ENCODE results near the gene TMED1.

TMED1 gene

GRCh38 chr19:10802479-10802878, 33.5 kb downstream of the TMED1 start:
- no peak overlapping the region for H2BK15ac ChIP-seq (ENCODE audit: low read depth, poor library complexity, severe bottlenecking)
- no peaks in the 10 kb centered on the region for H3K9me3 ChIP-seq (ENCODE audit: control insufficient read depth, low read length)
- peaks cover 34% of the 10 kb centered on the region for H3K79me1 ChIP-seq (replicated peaks; ENCODE audit: low read length, poor library complexity, severe bottlenecking)
- no peak overlapping the region for H3K4me3 ChIP-seq (ENCODE audit: insufficient read depth in 1 of 2, low read depth in 1 of 2, low read length in 2 of 2)
- no peak overlapping the region for H3K23ac ChIP-seq (ENCODE audit: low read length in 2 of 2)
- H3K18ac ChIP-seq (ENCODE audit: low read depth in 1 of 2, low read length in 2 of 2), result no peak overlapping the region
- no peak overlapping the region for H2AK5ac ChIP-seq (ENCODE audit: low read length, severe bottlenecking)
- H2AFZ ChIP-seq (ENCODE audit: low read depth, low read length), result no peak overlapping the region
- H3K4me1 ChIP-seq (ENCODE audit: control insufficient read depth, insufficient read depth, low read depth, low read length), result no peaks in the 10 kb centered on the region
- no peak overlapping the region for H4K91ac ChIP-seq (ENCODE audit: low read length)
- H4K8ac ChIP-seq (ENCODE audit: low read length), result no peak overlapping the region
- H2BK12ac ChIP-seq (ENCODE audit: low read length in 2 of 2), result no peak overlapping the region
- peaks cover 82 to 83% of the 10 kb centered on the region in 2 experiments for H3K36me3 ChIP-seq (ENCODE audit: control insufficient read depth in 1 of 2, insufficient read depth in 2 of 2, low read depth in 1 of 2, low read length in 2 of 2)
- no peak overlapping the region for H3K4me2 ChIP-seq (ENCODE audit: low read length, poor library complexity, severe bottlenecking)
- no peak overlapping the region for H3K27ac ChIP-seq (ENCODE audit: low read length, poor library complexity, severe bottlenecking)
- no peak overlapping the region for H3K14ac ChIP-seq (ENCODE audit: low read length in 2 of 2)
- 97% methylated on average over 5 of the region's 5 CpGs for WGBS
- H2BK120ac ChIP-seq (ENCODE audit: low read depth, low read length), result no peak overlapping the region
- no peak overlapping the region for H3K4ac ChIP-seq (ENCODE audit: low read depth in 1 of 2, low read length in 2 of 2)
- no peak overlapping the region for H2BK5ac ChIP-seq (ENCODE audit: low read depth, low read length, poor library complexity, severe bottlenecking)
- no peak overlapping the region for H3K9ac ChIP-seq (ENCODE audit: low read length)
- H3K27me3 ChIP-seq (ENCODE audit: control insufficient read depth in 1 of 2, insufficient read depth in 1 of 2, low read length in 2 of 2), result no peaks in the 10 kb centered on the region
- DNase-seq, result no peak

- no peaks in the 10 kb centered on the region for H3K27me3 ChIP-seq (ENCODE audit: control insufficient read depth in 1 of 2, insufficient read depth in 1 of 2, low read length in 2 of 2)
- no peak overlapping the region for H3K4me2 ChIP-seq (ENCODE audit: low read length, poor library complexity, severe bottlenecking)
- no peak overlapping the region for H3K4me3 ChIP-seq (ENCODE audit: insufficient read depth in 1 of 2, low read depth in 1 of 2, low read length in 2 of 2)
- no peak overlapping the region for H3K14ac ChIP-seq (ENCODE audit: low read length in 2 of 2)
- no peak overlapping the region for H4K91ac ChIP-seq (ENCODE audit: low read length)
- no peak overlapping the region for H3K27ac ChIP-seq (ENCODE audit: low read length, poor library complexity, severe bottlenecking)
- H3K4me1 ChIP-seq (ENCODE audit: control insufficient read depth, insufficient read depth, low read depth, low read length), result no peaks in the 10 kb centered on the region
- no peaks in the 10 kb centered on the region for H3K9me3 ChIP-seq (ENCODE audit: control insufficient read depth, low read length)
- H4K8ac ChIP-seq (ENCODE audit: low read length), result no peak overlapping the region
- H3K23ac ChIP-seq (ENCODE audit: low read length in 2 of 2), result no peak overlapping the region
- H2AFZ ChIP-seq (ENCODE audit: low read depth, low read length), result no peak overlapping the region
- H3K18ac ChIP-seq (ENCODE audit: low read depth in 1 of 2, low read length in 2 of 2), result no peak overlapping the region
- H2BK120ac ChIP-seq (ENCODE audit: low read depth, low read length), result no peak overlapping the region
- no peak overlapping the region for H2BK5ac ChIP-seq (ENCODE audit: low read depth, low read length, poor library complexity, severe bottlenecking)
- no peak overlapping the region for H2BK12ac ChIP-seq (ENCODE audit: low read length in 2 of 2)
- 97% methylated on average over 9 of the region's 9 CpGs for WGBS
- no peak overlapping the region for H2BK15ac ChIP-seq (ENCODE audit: low read depth, poor library complexity, severe bottlenecking)
- H3K4ac ChIP-seq (ENCODE audit: low read depth in 1 of 2, low read length in 2 of 2), result no peak overlapping the region
- no peak overlapping the region for H3K9ac ChIP-seq (ENCODE audit: low read length)
- no peak overlapping the region for H2AK5ac ChIP-seq (ENCODE audit: low read length, severe bottlenecking)
- no peak for DNase-seq
- peaks cover 92% of the 10 kb centered on the region in 2 experiments for H3K36me3 ChIP-seq (ENCODE audit: control insufficient read depth in 1 of 2, insufficient read depth in 2 of 2, low read depth in 1 of 2, low read length in 2 of 2)
- peaks cover 40% of the 10 kb centered on the region for H3K79me1 ChIP-seq (replicated peaks; ENCODE audit: low read length, poor library complexity, severe bottlenecking)
These were observed 35.5 kb downstream of the TMED1 start for GRCh38 chr19:10800488-10800887.

GRCh38 chr19:10797541-10798256, 38.3 kb downstream of the TMED1 start:
- Histone ChIP-seq H2BK120ac (ENCODE audit: low read depth, low read length) (no peak overlapping the region), H3K4me1 (ENCODE audit: control insufficient read depth, insufficient read depth, low read depth, low read length) (no peaks in the 10 kb centered on the region), H4K8ac (ENCODE audit: low read length) (no peak overlapping the region), H3K4me2 (ENCODE audit: low read length, poor library complexity, severe bottlenecking) (no peak overlapping the region), H3K23ac (ENCODE audit: low read length in 2 of 2) (no peak overlapping the region), H3K9ac (ENCODE audit: low read length) (no peak overlapping the region), H3K79me1 (replicated peaks; ENCODE audit: low read length, poor library complexity, severe bottlenecking) (peaks cover 39% of the 10 kb centered on the region), H3K4ac (ENCODE audit: low read depth in 1 of 2, low read length in 2 of 2) (no peak overlapping the region), H2AK5ac (ENCODE audit: low read length, severe bottlenecking) (no peak overlapping the region), H3K27ac (ENCODE audit: low read length, poor library complexity, severe bottlenecking) (no peak overlapping the region), H3K4me3 (ENCODE audit: insufficient read depth in 1 of 2, low read depth in 1 of 2, low read length in 2 of 2) (no peak overlapping the region), H3K18ac (ENCODE audit: low read depth in 1 of 2, low read length in 2 of 2) (no peak overlapping the region), H3K27me3 (ENCODE audit: control insufficient read depth in 1 of 2, insufficient read depth in 1 of 2, low read length in 2 of 2) (no peaks in the 10 kb centered on the region), H3K14ac (ENCODE audit: low read length in 2 of 2) (no peak overlapping the region), H4K91ac (ENCODE audit: low read length) (no peak overlapping the region), H2BK5ac (ENCODE audit: low read depth, low read length, poor library complexity, severe bottlenecking) (no peak overlapping the region), H3K9me3 (ENCODE audit: control insufficient read depth, low read length) (no peaks in the 10 kb centered on the region), H2BK12ac (ENCODE audit: low read length in 2 of 2) (no peak overlapping the region), H2BK15ac (ENCODE audit: low read depth, poor library complexity, severe bottlenecking) (no peak overlapping the region), H2AFZ (ENCODE audit: low read depth, low read length) (no peak overlapping the region), H3K36me3 (ENCODE audit: control insufficient read depth in 1 of 2, insufficient read depth in 2 of 2, low read depth in 1 of 2, low read length in 2 of 2) (peaks cover 88 to 91% of the 10 kb centered on the region in 2 experiments)
- 97% methylated on average over 19 of the region's 19 CpGs for WGBS
- DNase-seq, result no peak

GRCh38 chr19:10797078-10797477, 38.9 kb downstream of the TMED1 start:
- Histone ChIP-seq H3K79me1 (replicated peaks; ENCODE audit: low read length, poor library complexity, severe bottlenecking) (peaks cover 36% of the 10 kb centered on the region), H2BK15ac (ENCODE audit: low read depth, poor library complexity, severe bottlenecking) (peak overlapping the region; percentile 31), H3K27ac (ENCODE audit: low read length, poor library complexity, severe bottlenecking) (no peak overlapping the region), H4K8ac (ENCODE audit: low read length) (no peak overlapping the region), H3K4me1 (ENCODE audit: control insufficient read depth, insufficient read depth, low read depth, low read length) (no peaks in the 10 kb centered on the region), H3K27me3 (ENCODE audit: control insufficient read depth in 1 of 2, insufficient read depth in 1 of 2, low read length in 2 of 2) (no peaks in the 10 kb centered on the region), H3K14ac (ENCODE audit: low read length in 2 of 2) (no peak overlapping the region), H3K36me3 (ENCODE audit: control insufficient read depth in 1 of 2, insufficient read depth in 2 of 2, low read depth in 1 of 2, low read length in 2 of 2) (peaks cover 85 to 90% of the 10 kb centered on the region in 2 experiments), H2BK5ac (ENCODE audit: low read depth, low read length, poor library complexity, severe bottlenecking) (no peak overlapping the region), H3K4ac (ENCODE audit: low read depth in 1 of 2, low read length in 2 of 2) (no peak overlapping the region), H3K23ac (ENCODE audit: low read length in 2 of 2) (no peak overlapping the region), H2BK12ac (ENCODE audit: low read length in 2 of 2) (no peak overlapping the region), H2BK120ac (ENCODE audit: low read depth, low read length) (no peak overlapping the region), H4K91ac (ENCODE audit: low read length) (no peak overlapping the region), H3K4me2 (ENCODE audit: low read length, poor library complexity, severe bottlenecking) (no peak overlapping the region), H2AK5ac (ENCODE audit: low read length, severe bottlenecking) (no peak overlapping the region), H3K9ac (ENCODE audit: low read length) (no peak overlapping the region), H3K9me3 (ENCODE audit: control insufficient read depth, low read length) (no peaks in the 10 kb centered on the region), H3K4me3 (ENCODE audit: insufficient read depth in 1 of 2, low read depth in 1 of 2, low read length in 2 of 2) (no peak overlapping the region), H3K18ac (ENCODE audit: low read depth in 1 of 2, low read length in 2 of 2) (no peak overlapping the region), H2AFZ (ENCODE audit: low read depth, low read length) (no peak overlapping the region)
- DNase-seq, result no peak
- WGBS, result 93% methylated on average over 14 of the region's 14 CpGs

Measured in mesenchymal stem cell (in vitro differentiated cells and primary cell).